K562 (cell line): Measurements from ENCODE around the gene CRABP1. TPM values are rescaled to one million over a fixed set of nuclear protein-coding genes. Genes with fewer than 3 reads are reported as not detected.

Source experiments
- ATF4 ChIP-seq: fragments of 450-650 bp; formaldehyde crosslinking; IDR thresholded peaks from 2 replicates; pipeline ENCODE4 v1.4.0; 2022; ENCODE audit warnings: mild to moderate bottlenecking, moderate library complexity
- CBFA2T3 ChIP-seq: fragments of 450-650 bp; IDR thresholded peaks from 2 replicates; pipeline ENCODE4 v1.6.1; 2017
- DPF2 ChIP-seq: fragments of 450-650 bp; IDR thresholded peaks from 2 replicates; pipeline ENCODE4 v1.6.1; 2016
- E2F8 ChIP-seq: fragments of 450-650 bp; IDR thresholded peaks from 2 replicates; pipeline ENCODE4 v1.7.1; 2018; ENCODE audit warnings: mild to moderate bottlenecking, low read depth; ENCODE audit not compliant: partially characterized antibody
- EP300 ChIP-seq: IDR thresholded peaks from 2 replicates; pipeline ENCODE4 v1.6.1; 2012; ENCODE audit warnings: low read length, improper control_type of control experiment
- ETV5 ChIP-seq: sonication (generic); formaldehyde crosslinking; IDR thresholded peaks from 2 replicates; pipeline ENCODE4 v1.4.0; 2020; ENCODE audit warnings: low read depth, mild to moderate bottlenecking, missing genetic modification reagents
- FOS ChIP-seq: IDR thresholded peaks from 3 replicates; pipeline ENCODE4 v1.6.1; 2011; ENCODE audit not compliant: insufficient read length; ENCODE audit errors: extremely low read depth
- GATAD2A ChIP-seq: fragments of 450-650 bp; IDR thresholded peaks from 2 replicates; pipeline ENCODE4 v1.6.1; 2017
- HDAC3 ChIP-seq: fragments of 450-650 bp; IDR thresholded peaks from 2 replicates; pipeline ENCODE4 v1.6.1; 2018; ENCODE audit warnings: borderline replicate concordance, mild to moderate bottlenecking, moderate library complexity; ENCODE audit not compliant: partially characterized antibody
- HNRNPL ChIP-seq: fragments of 200-400 bp; formaldehyde crosslinking; IDR thresholded peaks from 2 replicates; pipeline ENCODE4 v1.6.1; 2017; ENCODE audit warnings: low read depth, mild to moderate bottlenecking, low read length
- JUND ChIP-seq, 2 experiments: IDR thresholded peaks; 2 replicates in 1 of 2; 3 replicates in 1 of 2; pipeline ENCODE4 v1.6.1; 2011; ENCODE audit warnings: borderline replicate concordance in 2 of 2, low read depth in 2 of 2, low read length in 2 of 2, improper control_type of control experiment in 1 of 2, missing biosample characterization in 1 of 2, missing genetic modification characterization in 1 of 2, missing genetic modification reagents in 1 of 2
- KDM1A ChIP-seq, 2 experiments: fragments of 450-650 bp; IDR thresholded peaks; 2 replicates each; pipeline ENCODE4 v1.6.1; 2016; ENCODE audit warnings: mild to moderate bottlenecking in 2 of 2
- MAFF ChIP-seq: IDR thresholded peaks from 2 replicates; pipeline ENCODE4 v1.6.1; 2012; ENCODE audit warnings: low read length, improper control_type of control experiment
- MTA1 ChIP-seq: fragments of 450-650 bp; IDR thresholded peaks from 2 replicates; pipeline ENCODE4 v1.6.1; 2017; ENCODE audit warnings: borderline replicate concordance
- NFIC ChIP-seq: fragments of 450-650 bp; IDR thresholded peaks from 2 replicates; pipeline ENCODE4 v1.6.1; 2017; ENCODE audit warnings: mild to moderate bottlenecking, inconsistent platforms
- NFRKB ChIP-seq: fragments of 450-650 bp; IDR thresholded peaks from 2 replicates; pipeline ENCODE4 v1.6.1; 2016; ENCODE audit warnings: low read depth
- PREB ChIP-seq: sonication (generic); formaldehyde crosslinking; IDR thresholded peaks from 2 replicates; pipeline ENCODE4 v1.8.1; 2023; ENCODE audit warnings: mild to moderate bottlenecking, missing genetic modification reagents
- SIRT6 ChIP-seq: IDR thresholded peaks from one replicate; pipeline ENCODE4 v1.6.1; 2012; ENCODE audit warnings: low read depth, mild to moderate bottlenecking, control low read depth, inconsistent platforms, low read length, moderate library complexity
- SMAD1 ChIP-seq: fragments of 150-350 bp; IDR thresholded peaks from 2 replicates; pipeline ENCODE4 v1.6.1; 2014; ENCODE audit warnings: low read length, low read depth; ENCODE audit not compliant: partially characterized antibody
- SP2 ChIP-seq: IDR thresholded peaks from 2 replicates; pipeline ENCODE4 v1.6.1; 2011; ENCODE audit warnings: mild to moderate bottlenecking, low read depth, low read length, moderate library complexity; ENCODE audit not compliant: poor library complexity, severe bottlenecking; ENCODE audit errors: extremely low read depth
- ZNF764 ChIP-seq: fragments of 250-450 bp; sonication (Bioruptor Pico); IDR thresholded peaks from 2 replicates; pipeline ENCODE4 v1.4.0; 2020; ENCODE audit warnings: low read depth, mild to moderate bottlenecking, moderate library complexity
- ZNF77 ChIP-seq: fragments of 250-450 bp; sonication (Bioruptor Pico); IDR thresholded peaks from 2 replicates; pipeline ENCODE4 v1.5.0; 2020
- polyA plus RNA-seq, 8 experiments: library from polyadenylated mRNA; depleted of rRNA in 4 of 8; stranded (reverse) in 5 of 8; unstranded in 3 of 8; fragments of >200 nt; fragmentation: Nextera tagmentation in 2 of 8; fragmentation: Illumina TruSeq in 1 of 8; extraction: Ambion mirVana in 2 of 8; extraction: Trizol in 1 of 8; gene quantifications; 2 replicates each; pipeline versions ENCODE4 v1.2.1 to v1.2.3, GENCODE V29; 2011 to 2014; ENCODE audit warnings: inconsistent platforms in 1 of 8, missing spikeins in 1 of 8
- total RNA-seq, 7 experiments: library from RNA; depleted of rRNA in 6 of 7; stranded (reverse); fragments of >200 nt in 6 of 7; fragmentation: Illumina TruSeq in 2 of 7; extraction: Trizol in 2 of 7; gene quantifications; 2 replicates each; pipeline versions ENCODE4 v1.2.1 to v1.2.3, GENCODE V29; 2011 to 2021; ENCODE audit warnings: low replicate concordance in 1 of 7

Gene CRABP1
- total and polyA plus RNA-seq, 9 of the 15 experiments (the other 6 are each of a cell fraction or from before 2014, with no cell fraction given) = 0.60 TPM; not detected in 8

- TF ChIP-seq MTA1 = 0 out of 2 replicates have a peak, but pooled peaks have one; percentile 21
- TF ChIP-seq HNRNPL = no peak
- TF ChIP-seq NFRKB = 0 out of 2 replicates have a peak, but pooled peaks have one; percentile 38
- peak; percentile 71; the same call in 1 of the 2 replicates for TF ChIP-seq GATAD2A
- TF ChIP-seq E2F8 = peak; percentile 34
- TF ChIP-seq JUND (IDR thresholded peaks at IDR 0.05; ENCODE audit: borderline replicate concordance, low read depth, low read length) = 0 out of 2 replicates have a peak, but pooled peaks have one; percentile 44
- peak; percentile 75; the same call in 1 of the 3 replicates for TF ChIP-seq JUND (tag; IDR thresholded peaks at IDR 0.05; ENCODE audit: borderline replicate concordance, low read depth, low read length)
- TF ChIP-seq KDM1A (IDR thresholded peaks at IDR 0.05) = peak; percentile 89 to 97
- TF ChIP-seq MAFF = peak; percentile 79
- TF ChIP-seq DPF2 = peak; percentile 78
- TF ChIP-seq FOS = no peak
- no peak for TF ChIP-seq ZNF77 (CRISPR knock-in tag)
- 0 out of 2 replicates have a peak, but pooled peaks have one; percentile 20 for TF ChIP-seq NFIC
- no peak for TF ChIP-seq ZNF764 (CRISPR knock-in tag)
- TF ChIP-seq SIRT6 = no peak
- TF ChIP-seq PREB (CRISPR knock-in tag) = no peak
- TF ChIP-seq HDAC3 = no peak
- TF ChIP-seq CBFA2T3 = peak; percentile 28; the same call in 1 of the 2 replicates
- peak; percentile 71 for TF ChIP-seq EP300
- TF ChIP-seq ETV5 (CRISPR knock-in tag) = peak; percentile 63
- TF ChIP-seq SMAD1 = no peak
- TF ChIP-seq SP2 = no peak
- TF ChIP-seq ATF4 (CRISPR knock-in tag) = no peak
- TF ChIP-seq, all 486 proteins: peak for 68
Measured at GRCh38 chr15:78306176-78306774, 33.9 kb upstream of the CRABP1 start (continued).
